ENCODE results near the gene RNASEH2B. TPM values are rescaled to one million over a fixed set of nuclear protein-coding genes. Genes with fewer than 3 reads are reported as not detected.

The RNASEH2B gene
- total RNA-seq, 1 experiment from 2014 or later, result 30.8 TPM

DNA sequence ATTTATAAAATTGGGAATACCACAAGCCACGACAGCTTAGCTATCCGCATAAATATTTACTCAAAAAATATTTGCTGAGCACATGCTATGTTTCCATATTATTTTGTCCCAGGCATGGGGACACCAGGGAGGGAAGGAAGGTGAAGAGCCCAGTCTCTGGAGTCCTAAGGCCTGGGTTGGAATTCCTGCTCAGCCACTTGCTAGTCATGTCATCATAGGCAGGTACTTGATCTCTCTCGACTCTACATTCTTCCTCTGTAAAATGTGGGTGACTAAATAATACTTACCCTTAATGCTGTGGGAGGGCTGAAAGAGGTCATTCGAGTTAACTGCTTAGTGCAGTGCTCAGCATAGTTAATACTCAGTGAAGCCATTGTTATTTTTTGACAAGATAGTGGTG lies 4.3 kb upstream of the RNASEH2B start:
- DNase-seq (ENCODE audit: low spot score), result no peak

DNA sequence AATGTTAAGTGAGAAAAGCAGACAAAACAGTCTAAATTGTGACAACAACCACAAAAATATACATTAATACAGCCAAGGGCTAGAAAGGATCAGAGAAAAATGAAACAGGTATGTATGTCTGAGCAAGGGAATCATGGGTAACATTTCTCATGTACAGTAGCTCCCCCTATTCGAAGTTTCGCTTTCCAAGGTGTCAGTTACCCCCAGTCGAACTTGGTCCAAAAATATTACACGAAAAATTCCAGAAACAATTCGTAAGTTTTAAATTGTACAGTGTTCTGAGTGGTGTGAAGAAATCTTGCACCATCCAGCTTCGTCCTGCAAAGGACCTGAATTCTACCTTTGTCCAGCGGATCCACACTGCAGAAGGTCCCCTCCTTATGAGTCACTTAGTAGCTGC lies 1.8 kb upstream of the RNASEH2B start:
- no peak for DNase-seq (ENCODE audit: low spot score)

DNA sequence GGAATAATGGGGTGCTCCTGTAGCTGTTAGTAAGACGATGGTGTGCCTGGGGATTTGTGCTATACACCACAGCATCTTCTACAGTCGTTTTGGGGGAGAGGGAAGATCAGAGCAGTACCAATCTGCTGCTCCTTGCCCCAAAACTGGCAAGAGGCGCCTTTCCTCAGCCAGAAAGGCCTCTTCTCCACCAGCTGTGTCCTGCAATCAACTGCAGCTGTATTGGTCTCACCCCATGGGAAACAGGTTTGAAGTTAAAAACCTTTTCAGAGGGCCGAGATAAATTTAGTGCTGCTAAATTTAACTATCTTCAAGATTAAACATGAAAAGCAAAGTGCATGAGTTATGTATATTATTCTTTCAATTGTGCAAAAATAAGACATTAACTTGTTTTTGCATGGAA lies 1.2 kb upstream of the RNASEH2B start:
- DNase-seq (ENCODE audit: low spot score), result no peak

DNA sequence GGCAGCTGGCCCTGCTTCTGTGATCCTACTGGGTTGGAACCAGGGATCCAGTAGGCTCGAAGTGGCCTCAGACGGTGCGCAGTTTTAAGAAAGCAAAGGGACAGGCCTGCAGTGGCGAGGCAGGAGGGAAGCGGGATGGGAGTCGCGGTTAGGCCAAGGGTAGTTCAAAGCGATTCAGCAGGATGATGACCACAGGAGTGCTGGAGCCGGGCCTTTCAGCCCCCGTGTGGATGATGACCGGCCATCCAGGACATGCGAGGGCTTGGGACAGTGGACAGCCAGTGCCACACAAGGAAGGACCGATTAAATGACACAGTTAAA lies 854 bp downstream of the RNASEH2B start:
- DNase-seq (ENCODE audit: low spot score), result peak; percentile 76

DNA sequence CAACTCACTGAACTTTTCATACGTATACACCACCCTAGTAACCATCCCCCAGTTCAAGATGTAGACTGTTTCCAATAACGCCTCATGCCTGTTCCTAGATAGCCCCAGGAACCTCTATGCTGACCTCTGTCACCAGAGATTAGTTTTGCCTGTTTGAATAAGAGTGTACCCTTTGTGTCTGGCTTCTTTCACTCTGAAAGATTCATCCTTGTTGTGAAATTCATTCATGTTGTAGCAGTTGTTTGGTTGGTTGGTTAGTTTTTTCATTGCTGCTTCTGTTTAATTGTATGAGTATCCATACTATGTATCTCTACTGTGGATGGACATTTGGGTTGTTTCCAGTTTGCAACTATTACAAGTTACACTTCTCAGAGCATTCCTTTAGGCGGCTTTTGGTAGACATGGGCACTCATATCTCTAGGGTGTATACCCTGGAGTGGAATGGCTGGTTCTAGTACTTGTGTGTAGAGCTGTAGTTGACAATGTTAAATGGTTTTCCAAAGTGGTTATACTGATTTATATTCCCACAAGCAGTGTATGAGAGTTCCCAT lies 1.6 kb downstream of the RNASEH2B start:
- DNase-seq (ENCODE audit: low spot score), result peak; percentile 24

DNA sequence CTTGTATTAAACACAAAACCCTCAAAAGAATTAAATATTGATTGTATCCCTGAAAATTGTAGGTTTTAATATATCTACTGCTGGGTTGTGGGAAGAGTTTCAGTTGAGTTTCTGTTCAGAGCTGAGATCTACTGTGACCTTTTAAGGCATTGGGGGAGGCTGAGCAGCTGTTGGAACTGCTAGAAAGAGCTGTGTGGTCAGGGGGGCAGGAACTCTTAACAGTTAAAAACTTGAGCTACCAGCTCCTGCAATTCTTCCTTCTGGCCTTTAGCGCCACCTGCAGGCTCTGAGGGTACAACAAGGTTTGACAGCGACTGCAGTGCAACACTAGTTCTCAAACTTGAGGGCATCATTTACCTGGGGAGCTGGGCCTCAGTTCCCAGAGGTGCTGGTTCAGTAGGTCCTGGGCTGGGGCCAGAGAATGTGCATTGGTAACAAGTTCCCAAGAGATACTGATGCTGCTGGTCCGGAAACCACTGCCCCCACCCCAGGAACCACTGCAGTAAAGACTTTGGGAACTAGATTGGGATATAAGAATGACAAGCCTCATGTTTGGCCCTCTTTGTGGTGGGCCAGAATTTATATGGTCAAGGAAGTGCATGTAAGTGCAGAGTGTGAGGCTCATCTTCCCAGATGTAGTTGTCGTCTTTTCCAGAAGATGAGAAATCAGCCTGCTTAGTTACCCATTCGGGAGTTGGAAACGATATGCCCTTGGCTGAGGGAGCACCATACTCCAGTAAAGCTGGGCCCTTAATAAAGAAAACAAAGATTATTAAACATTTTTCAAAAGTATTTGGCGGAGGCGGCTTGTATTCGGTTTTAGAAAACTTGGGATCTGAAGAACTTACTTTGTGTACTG lies 2.6 kb downstream of the RNASEH2B start:
- DNase-seq (ENCODE audit: low spot score), result peak; percentile 96

DNA sequence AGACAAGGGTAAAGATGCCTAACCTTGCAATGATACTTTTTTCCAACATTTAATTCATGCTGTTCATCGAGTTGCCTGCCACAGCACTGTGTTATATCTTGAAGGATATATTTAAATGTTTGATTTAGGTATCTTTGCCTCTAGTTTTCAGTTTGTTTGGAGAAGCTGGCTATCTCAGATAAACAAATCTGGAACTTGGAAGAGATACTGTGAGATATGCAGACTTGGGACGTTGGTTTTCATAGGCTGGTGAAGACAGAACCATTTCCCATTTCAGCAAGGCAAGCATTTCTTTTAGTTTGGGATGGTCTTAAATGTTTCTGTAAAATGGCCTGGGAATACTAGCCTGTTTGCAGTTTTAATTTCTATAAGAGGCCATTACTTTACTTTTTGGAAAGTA lies 3.3 kb downstream of the RNASEH2B start:
- no peak for DNase-seq (ENCODE audit: low spot score)

DNA sequence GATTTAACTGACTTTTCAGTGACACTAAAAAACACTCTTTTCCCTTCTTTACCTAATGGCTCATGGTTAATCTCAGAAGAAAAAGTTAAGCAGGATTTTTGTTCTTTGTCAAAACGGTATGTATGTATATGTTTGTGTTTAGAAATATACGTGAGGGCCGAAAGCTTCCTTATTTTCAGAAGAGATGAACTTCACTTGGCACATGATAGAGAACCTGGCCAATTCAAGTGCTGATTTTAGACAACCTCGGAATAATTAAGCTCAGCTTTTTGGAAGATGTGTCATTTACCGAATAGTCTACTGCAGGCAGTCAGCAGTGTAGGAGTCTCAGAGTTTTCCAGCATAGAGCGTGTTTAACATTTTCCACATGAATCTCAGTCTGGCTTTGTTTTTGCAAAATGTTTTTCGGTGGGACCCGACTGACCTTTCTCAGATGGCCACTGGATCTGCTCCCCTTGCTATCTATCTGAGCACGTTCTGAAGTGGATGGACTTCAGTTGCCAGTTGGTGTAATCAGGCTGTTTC lies 4.6 kb downstream of the RNASEH2B start:
- DNase-seq (ENCODE audit: low spot score), result no peak

DNA sequence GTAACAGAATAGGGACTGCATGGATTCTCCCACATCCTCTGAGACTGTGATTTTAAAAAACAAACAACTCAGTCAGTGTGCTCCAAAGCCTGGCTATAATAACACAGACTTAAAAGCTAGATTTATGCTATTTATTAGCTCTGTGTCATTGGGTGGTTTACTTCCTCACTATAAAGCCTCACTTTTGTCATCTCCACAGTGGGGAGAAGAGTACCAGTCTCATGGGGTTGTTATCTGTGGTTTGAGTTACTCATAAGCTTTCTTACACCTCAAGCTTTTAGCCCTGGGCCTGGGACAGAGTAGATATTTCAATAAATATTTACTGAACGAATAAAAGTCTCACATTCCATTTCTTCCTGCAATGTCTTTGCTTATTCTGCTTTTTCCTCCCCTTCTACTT lies 5.3 kb downstream of the RNASEH2B start:
- no peak for DNase-seq (ENCODE audit: low spot score)

DNA sequence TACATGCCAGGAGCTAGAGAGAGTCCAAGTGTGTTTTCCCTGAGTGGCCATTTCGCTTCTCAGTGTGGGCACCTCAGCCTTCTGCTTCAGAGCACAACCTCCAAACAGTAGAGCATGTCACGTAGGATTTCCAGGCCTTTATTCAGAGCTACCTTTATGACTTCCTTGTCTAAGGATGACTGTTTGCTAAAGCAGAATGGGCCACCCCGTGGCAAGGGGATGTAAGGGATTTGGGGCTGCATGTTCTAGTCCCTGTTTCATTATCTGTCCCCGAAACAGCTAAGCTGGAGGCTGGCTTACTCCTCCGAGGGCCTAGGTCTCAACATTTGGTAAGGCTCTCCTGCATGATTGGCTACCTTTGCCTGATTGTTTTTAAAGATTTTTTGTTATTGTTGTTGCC lies 6.0 kb downstream of the RNASEH2B start:
- no peak for DNase-seq (ENCODE audit: low spot score)

DNA sequence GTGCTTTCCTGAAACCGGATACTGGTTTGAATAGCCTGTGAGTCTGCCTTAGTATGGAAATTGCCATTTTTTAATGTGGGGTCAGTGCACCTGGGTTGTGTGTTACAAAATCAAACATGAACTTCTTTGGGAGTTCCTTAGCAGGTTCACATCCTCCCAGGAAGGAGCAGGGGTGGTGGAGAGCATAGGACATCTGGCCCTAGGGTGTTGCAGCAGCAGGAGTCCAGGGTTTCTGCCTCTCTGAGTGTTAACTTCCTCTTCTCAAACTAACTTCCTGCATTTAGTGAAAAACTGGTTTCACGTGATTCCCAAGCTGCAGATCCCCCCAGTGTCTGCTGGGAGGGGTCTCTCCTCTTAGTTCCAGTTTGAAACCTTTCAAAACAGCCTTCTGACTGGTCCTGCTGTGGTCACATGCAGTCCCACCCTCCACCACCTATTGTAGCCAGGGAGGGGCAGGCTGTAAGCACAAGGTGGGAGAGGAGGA lies 7.2 kb downstream of the RNASEH2B start:
- DNase-seq (ENCODE audit: low spot score), result no peak

DNA sequence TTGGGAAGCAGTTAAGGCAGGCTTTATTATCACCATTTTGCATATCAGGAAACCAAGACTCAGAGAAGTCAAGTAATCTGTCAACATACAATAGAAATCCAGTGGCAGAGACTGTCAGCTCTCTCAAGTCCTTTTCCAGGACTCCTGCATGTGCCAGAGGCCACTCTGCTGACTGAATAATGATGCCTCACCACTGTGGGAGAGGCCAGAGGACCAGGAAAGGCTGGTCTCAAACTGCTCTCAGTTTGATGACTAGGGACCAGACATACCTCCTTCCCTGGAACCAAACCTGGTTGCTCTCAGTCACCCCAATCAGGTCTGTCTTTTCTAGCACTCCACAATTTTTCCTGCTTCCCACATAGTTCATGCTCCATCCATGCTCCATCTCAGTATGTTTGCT lies 8.0 kb downstream of the RNASEH2B start:
- DNase-seq (ENCODE audit: low spot score), result no peak

DNA sequence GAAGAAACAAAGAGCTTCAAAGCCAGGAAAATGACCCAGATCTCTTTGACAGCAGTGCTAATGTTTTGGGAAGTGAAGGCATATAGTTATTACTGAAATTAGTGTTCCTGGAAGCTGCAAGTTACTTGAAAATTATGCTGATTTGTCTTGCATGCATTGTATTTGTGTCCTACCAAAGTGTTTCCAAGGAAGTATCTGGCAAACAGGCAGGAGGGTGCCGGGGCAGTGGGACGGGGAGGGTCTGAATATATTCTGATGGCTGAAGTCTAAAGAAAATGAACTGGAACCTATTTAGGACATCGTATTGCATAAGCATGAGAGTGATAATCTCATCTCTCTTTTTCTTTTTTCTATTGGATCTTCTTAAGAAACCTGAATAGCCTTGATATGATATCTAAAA lies 9.0 kb downstream of the RNASEH2B start:
- no peak for DNase-seq (ENCODE audit: low spot score)

DNA sequence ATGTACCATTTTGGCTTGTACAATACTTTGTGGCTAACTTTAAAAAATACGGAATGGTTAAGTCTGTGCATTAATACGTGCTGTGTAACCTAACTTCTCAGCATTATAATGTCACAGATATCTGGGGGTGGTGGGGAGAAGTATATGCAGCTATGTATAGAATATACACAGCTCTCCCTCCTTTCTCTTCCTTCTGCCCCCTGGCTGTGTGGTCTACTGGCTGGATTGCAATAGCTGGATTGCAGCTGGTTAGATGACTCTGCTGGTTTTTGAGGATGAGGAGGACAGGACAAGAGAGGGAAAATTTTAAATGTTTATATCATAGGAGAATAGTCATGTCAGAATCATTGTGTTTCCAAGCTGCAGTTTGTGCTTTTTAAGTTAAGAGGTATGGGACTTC lies 9.7 kb downstream of the RNASEH2B start:
- no peak for DNase-seq (ENCODE audit: low spot score)

DNA sequence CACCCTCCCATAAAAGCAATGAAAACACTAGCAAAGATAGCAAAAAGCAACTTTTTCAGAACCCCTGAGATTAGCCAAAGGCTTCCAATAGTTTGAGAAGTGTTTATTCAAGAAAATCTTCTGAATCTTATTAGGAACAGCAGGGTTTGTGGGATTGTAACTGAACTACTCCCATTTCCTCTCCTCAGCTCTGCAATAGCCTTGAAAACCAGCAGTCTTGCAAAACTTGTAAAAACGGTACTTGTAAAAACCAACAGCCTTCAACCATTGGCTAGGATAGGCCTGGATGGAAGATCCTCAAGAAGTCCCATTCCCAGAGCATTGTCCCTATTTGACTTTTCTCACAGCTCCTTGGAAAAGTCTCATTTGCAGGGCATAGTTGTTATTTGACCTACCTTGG lies 12.1 kb downstream of the RNASEH2B start:
- no peak for DNase-seq (ENCODE audit: low spot score)

DNA sequence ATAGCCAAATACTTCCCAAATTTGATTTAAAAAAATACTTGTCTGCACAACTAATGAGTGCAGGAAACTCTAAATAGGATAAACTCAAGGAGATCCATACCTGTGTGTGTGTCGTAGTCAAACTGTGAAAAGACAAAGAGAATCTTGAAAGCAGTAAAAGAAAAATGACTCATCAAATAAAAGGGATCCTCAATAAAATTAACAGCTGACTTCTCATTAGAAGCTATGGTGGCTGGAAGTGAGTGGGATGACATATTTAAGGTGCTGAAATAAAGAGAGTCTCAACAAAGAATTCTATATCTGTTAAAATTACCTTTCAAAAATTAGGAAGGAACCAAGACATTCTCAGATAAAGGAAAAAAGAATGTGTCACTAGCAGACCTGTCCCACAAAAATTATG lies 13.7 kb downstream of the RNASEH2B start:
- no peak for DNase-seq (ENCODE audit: low spot score)

DNA sequence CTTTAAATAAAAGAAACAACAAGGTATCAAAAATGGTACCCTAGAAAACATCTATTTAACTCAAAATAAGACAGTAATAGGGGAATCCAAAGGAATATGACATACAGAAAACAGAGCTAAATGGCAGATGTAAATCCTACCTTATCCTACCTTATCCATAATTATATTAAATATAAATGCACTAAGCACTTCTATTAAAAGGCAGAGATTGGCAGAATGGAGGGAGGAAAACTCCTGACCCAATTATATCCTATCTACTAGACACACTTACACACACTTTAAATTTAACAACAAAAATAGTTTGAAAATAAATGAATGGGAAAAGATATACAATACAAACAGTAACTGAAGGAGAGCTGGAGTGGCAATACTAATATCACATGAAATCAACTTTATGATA lies 14.4 kb downstream of the RNASEH2B start:
- DNase-seq (ENCODE audit: low spot score), result no peak

DNA sequence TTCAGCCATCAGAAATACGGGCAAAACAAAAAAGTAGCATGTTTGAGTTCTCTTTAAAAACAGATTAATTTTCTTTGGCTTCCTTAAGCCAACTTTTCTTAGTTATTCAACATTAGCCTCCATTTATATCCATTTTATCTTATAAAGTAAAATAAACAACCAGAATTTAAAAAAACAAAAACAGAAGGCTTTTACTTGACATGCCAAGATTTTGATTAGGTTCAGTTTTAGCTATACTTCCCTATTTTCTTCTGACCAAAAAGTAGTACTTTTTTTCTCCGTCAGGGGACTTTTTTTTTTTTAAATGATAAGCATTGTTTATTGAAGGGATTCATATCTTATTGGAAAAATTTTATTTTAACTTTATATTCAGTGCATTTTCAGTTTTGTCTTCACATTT lies 18.1 kb downstream of the RNASEH2B start:
- DNase-seq (ENCODE audit: low spot score), result no peak

DNA sequence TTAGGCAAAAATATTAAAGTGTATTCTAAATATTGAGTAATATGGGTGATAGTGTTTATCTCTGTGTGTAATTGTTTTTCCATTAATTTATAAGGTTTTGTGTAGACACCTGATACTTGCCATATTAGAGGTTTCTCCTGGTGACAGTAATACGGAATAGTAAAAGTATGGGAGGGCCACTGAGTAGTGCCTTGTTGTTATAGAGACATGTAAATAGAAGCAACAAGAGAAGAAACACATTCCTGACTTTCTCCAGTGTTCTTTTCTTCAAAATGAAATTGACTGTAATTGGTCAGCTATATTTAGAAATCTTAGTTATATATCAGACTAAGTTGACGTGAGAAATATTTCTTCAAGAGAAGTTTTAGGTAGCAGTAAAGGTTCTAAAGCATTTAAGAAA lies 18.5 kb downstream of the RNASEH2B start:
- DNase-seq (ENCODE audit: low spot score), result no peak

DNA sequence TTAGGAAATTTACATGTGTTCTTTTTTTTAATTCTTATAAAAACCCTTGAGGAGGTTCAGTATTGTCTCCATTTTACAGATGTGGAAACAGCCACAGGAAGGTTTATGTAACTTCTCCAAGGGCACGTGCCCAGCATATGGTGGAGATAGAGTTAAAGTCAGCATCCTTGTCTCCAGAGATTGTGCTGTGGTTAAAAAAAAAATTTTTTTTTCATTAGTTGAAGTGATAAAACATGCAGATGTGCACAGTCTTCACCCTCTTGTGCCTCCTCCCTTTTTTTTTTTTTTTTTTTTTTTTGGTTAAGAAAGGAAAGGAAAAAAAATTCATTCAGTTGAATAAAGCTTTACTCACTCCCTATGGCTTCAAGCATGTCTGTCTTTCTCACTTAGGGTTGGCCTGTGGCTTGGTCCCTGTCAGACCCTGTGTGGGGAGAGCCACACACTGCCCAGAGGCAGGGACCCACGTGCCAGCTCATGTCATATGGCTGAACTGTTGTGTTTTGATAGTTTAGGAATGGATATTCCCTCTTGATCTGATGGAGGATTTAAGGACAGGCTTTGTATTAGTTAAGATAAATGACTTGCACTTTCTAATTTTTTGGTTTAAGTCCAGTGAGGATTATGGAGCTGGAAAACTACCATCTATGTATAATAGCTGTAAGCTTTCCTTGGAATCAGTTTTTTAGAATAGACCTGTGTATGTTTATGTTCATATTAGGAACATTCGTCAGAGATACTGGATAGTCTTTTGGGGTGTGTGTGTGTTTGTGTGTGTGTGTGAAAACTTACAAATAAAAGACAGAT lies 19.3 kb downstream of the RNASEH2B start:
- no peak for DNase-seq (ENCODE audit: low spot score)

DNA sequence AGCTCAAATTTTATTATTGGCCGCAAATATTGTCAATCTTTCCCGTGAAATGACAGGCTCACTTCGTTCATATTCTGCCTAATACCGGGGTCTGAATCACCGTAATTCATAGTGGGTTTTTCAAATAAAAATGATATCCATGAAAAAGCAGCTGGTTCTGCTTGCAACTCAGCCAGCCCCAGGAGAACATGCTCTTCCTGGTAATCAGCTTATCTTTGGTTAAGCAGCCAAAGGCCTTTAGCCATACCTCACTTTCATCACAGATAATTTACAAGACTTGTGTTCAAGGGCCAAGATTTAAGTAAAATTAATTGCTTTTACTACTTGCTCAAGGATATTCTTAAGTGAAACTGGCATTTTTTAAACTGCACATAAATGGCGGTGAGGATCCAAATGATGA lies 22.5 kb downstream of the RNASEH2B start:
- DNase-seq (ENCODE audit: low spot score), result no peak

DNA sequence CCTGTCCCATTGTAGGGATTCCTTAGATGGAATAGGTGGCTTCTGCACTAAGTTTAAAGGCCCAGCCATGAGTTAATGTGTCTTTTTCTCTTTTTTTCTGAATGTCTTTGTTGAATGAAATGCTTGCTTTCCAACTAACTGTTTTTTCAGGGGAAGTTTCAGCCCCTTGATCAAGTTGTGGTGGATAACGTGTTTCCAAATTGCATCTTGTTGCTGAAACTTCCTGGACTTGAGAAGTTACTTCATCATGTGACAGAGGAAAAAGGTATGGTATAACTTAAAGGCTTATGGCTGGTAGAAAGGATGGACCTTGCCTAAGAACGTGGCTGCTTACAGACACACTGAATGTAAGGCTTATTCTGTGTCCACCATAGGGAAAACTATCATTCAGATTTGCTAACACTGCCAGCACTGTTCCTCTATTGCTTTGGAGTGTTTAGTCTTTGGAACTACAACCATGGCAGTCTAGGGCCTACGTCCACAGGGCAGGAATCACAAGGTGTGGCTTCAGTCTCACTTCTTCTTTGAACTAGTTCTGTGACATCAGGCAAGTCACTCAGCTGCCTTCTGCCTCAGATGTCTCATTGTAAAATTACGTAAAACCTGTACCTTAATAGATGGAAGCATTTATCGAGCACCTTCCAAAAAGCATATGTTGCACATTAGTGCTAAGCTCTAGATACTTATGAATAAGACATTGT lies 25.3 kb downstream of the RNASEH2B start:
- DNase-seq (ENCODE audit: low spot score), result no peak

Data from HT-29 (cell line).